Smooth muscle cell (in vitro differentiated cells): ENCODE results near the gene RAB3GAP1. TPM values are rescaled to one million over a fixed set of nuclear protein-coding genes. Genes with fewer than 3 reads are reported as not detected.

Source experiments
- DNase-seq: peaks from one replicate; lab custom pipeline; 2025; ENCODE audit not compliant: unreplicated experiment; lab: John Stamatoyannopoulos, UW
- H2AFZ ChIP-seq: fragments of 200-600 bp; sonication (generic); 2 replicates; pipeline ENCODE4 v1.6.0; 2016; ENCODE audit warnings: antibody characterized with exemption, low read depth, mild to moderate bottlenecking
- H3F3A ChIP-seq: fragments of 200-600 bp; sonication (generic); 2 replicates; pipeline ENCODE4 v1.6.0; 2017; ENCODE audit warnings: antibody characterized with exemption, low read depth
- H3K27ac ChIP-seq: fragments of 200-600 bp; sonication (generic); 2 replicates; pipeline ENCODE4 v1.5.1; 2016; ENCODE audit warnings: low read depth, mild to moderate bottlenecking
- H3K27me3 ChIP-seq: fragments of 200-600 bp; sonication (generic); 2 replicates; pipeline ENCODE4 v1.6.1; 2016; ENCODE audit warnings: low read depth, mild to moderate bottlenecking
- H3K36me3 ChIP-seq: fragments of 200-600 bp; sonication (generic); 2 replicates; pipeline ENCODE4 v1.5.1; 2016; ENCODE audit warnings: low read depth
- H3K4me1 ChIP-seq: fragments of 200-600 bp; sonication (generic); 2 replicates; pipeline ENCODE4 v1.5.1; 2016; ENCODE audit warnings: low read depth
- H3K4me2 ChIP-seq: fragments of 200-600 bp; sonication (generic); 2 replicates; pipeline ENCODE4 v1.6.0; 2016; ENCODE audit warnings: mild to moderate bottlenecking
- H3K4me3 ChIP-seq: fragments of 200-600 bp; sonication (generic); 2 replicates; pipeline ENCODE4 v1.5.1; 2016; ENCODE audit warnings: mild to moderate bottlenecking
- H3K79me2 ChIP-seq: fragments of 200-600 bp; sonication (generic); 2 replicates; pipeline ENCODE4 v1.6.0; 2016; ENCODE audit warnings: low read depth, mild to moderate bottlenecking
- H3K9ac ChIP-seq: fragments of 200-600 bp; sonication (generic); 2 replicates; pipeline ENCODE4 v1.6.0; 2016; ENCODE audit warnings: low read depth
- H3K9me3 ChIP-seq: fragments of 200-600 bp; sonication (generic); replicated peaks from 2 replicates; pipeline ENCODE4 v1.5.1; 2016; ENCODE audit warnings: low read depth
- H4K20me1 ChIP-seq: fragments of 200-600 bp; sonication (generic); 2 replicates; pipeline ENCODE4 v1.6.0; 2016; ENCODE audit warnings: low read depth
- CTCF ChIP-seq: fragments of 200-600 bp; sonication (generic); IDR thresholded peaks from 2 replicates; pipeline ENCODE4 v1.5.1; 2017; ENCODE audit warnings: borderline replicate concordance, mild to moderate bottlenecking, antibody characterized with exemption; ENCODE audit not compliant: insufficient read depth, poor library complexity, severe bottlenecking
- WGBS: methylation state at CpG from one replicate; pipeline ENCODE4 v1.1.7; 2016; ENCODE audit warnings: low lambda C conversion rate; 5-methylcytosine and 5-hydroxymethylcytosine counted together
- polyA plus RNA-seq: library from polyadenylated mRNA; unstranded; fragments of >200 nt; fragmentation: Nextera tagmentation; extraction: Ambion mirVana; gene quantifications from 2 replicates; pipeline ENCODE4 v1.2.1, GENCODE V29; 2016
- total RNA-seq: library from RNA; depleted of rRNA; stranded (reverse); fragments of >200 nt; gene quantifications from 2 replicates; pipeline ENCODE4 v1.2.3, GENCODE V29; 2014

RAB3GAP1 gene
- total RNA-seq (39.8 and 58.5 TPM in 2 replicates), polyA plus RNA-seq (14.6 and 18.3 TPM in 2 replicates)

GRCh38 chr2:135052042-135052876, at the start of gene RAB3GAP1:
RAB3GAP1 (plus strand) TSS chr2:135052292; CDS start chr2:135052308, 16 bp downstream.
- H4K20me1 ChIP-seq = peaks cover 35% of the 10 kb centered on the region
- peak; percentile 37 for DNase-seq
- no peaks in the 10 kb centered on the region for H3K36me3 ChIP-seq
- H3K9ac ChIP-seq = peak within 1 kb of the TSS; percentile 98
- H3F3A ChIP-seq = no peaks in the 10 kb centered on the region
- peak within 1 kb of the TSS; percentile 90 for H3K4me2 ChIP-seq
- H3K79me2 ChIP-seq = peaks cover 41% of the 10 kb centered on the region
- H3K4me3 ChIP-seq = peak within 1 kb of the TSS; percentile 67
- H3K27ac ChIP-seq = peak within 1 kb of the TSS; percentile 96
- 1% methylated on average over 40 of the region's 45 CpGs for WGBS
- peaks cover 22% of the 10 kb centered on the region for H3K4me1 ChIP-seq
- H3K27me3 ChIP-seq = no peaks in the 10 kb centered on the region
- no peaks in the 10 kb centered on the region for H3K9me3 ChIP-seq
- no peak for TF ChIP-seq CTCF
- peak within 1 kb of the TSS; percentile 88 for H2AFZ ChIP-seq

GRCh38 chr2:135002836-135003235, 49.3 kb upstream of the RAB3GAP1 start:
- no peak overlapping the region for H3K4me2 ChIP-seq
- no peak for TF ChIP-seq CTCF
- H3K36me3 ChIP-seq = no peaks in the 10 kb centered on the region
- H3K27me3 ChIP-seq = peaks cover 7% of the 10 kb centered on the region
- H3K9me3 ChIP-seq = no peaks in the 10 kb centered on the region
- H3K4me3 ChIP-seq = no peak overlapping the region
- no peak overlapping the region for H3K27ac ChIP-seq
- H2AFZ ChIP-seq = no peak overlapping the region
- no peaks in the 10 kb centered on the region for H3F3A ChIP-seq
- H4K20me1 ChIP-seq = no peaks in the 10 kb centered on the region
- 83% methylated on average over 4 of the region's 4 CpGs for WGBS
- H3K79me2 ChIP-seq = no peaks in the 10 kb centered on the region
- H3K9ac ChIP-seq = no peak overlapping the region
- no peak for DNase-seq
- H3K4me1 ChIP-seq = no peaks in the 10 kb centered on the region

GRCh38 chr2:135004005-135004746, 47.9 kb upstream of the RAB3GAP1 start:
- H3K9ac ChIP-seq = no peak overlapping the region
- peak; percentile 96 for TF ChIP-seq CTCF
- no peaks in the 10 kb centered on the region for H3K36me3 ChIP-seq
- no peaks in the 10 kb centered on the region for H4K20me1 ChIP-seq
- no peak overlapping the region for H3K4me3 ChIP-seq
- H3K4me1 ChIP-seq = no peaks in the 10 kb centered on the region
- no peaks in the 10 kb centered on the region for H3K79me2 ChIP-seq
- H3K27ac ChIP-seq = no peak overlapping the region
- peak overlapping the region; percentile 84 for H2AFZ ChIP-seq
- WGBS = 7% methylated on average over 17 of the region's 17 CpGs
- peaks cover 7% of the 10 kb centered on the region for H3K27me3 ChIP-seq
- peak; percentile 18 for DNase-seq
- H3F3A ChIP-seq = no peaks in the 10 kb centered on the region
- peak overlapping the region; percentile 38 for H3K4me2 ChIP-seq
- H3K9me3 ChIP-seq = no peaks in the 10 kb centered on the region
